Heart left ventricle (tissue), 13 donors: ENCODE data around the gene SH2D4B.

Source experiments
- POLR2A ChIP-seq, 2 donors: fragments of 450-650 bp; IDR thresholded peaks; one replicate each; pipeline ENCODE4 v1.6.1; 2017; ENCODE audit warnings: antibody characterized with exemption in 2 of 2, mild to moderate bottlenecking in 2 of 2, moderate library complexity in 2 of 2
- TF ChIP-seq, protein P1 (sequence below), 12 donors: fragments of 200-600 bp; sonication (generic) in 4 of 12; IDR thresholded peaks; one replicate each; pipeline versions ENCODE4 v1.5.0 to v1.8.0; 2018 to 2022; ENCODE audit warnings: antibody characterized with exemption in 12 of 12, mild to moderate bottlenecking in 5 of 12
- donor health status: ischemic (EF 13 %, LVEDD 7.1; RV severe dilation, severe dysfunction).
- donor health status: DM: no; HTN: yes; CAD: no.
- donor health status: DM: no; HTN: no; CAD: no.
- donor health status: ischemic (EF 25% LVEDD 6.9; RV normal size, moderate dysfunction).
- donor health status: ischemic (EF 25% LVEDD 5.7; RV mildly dilated, moderate dysfunction).
- donor health status: ischemic (EF 35%, LVEDD 5.7; RV mildly dilated, moderate dysfunction).
- donor health status: nonischemic (EF 11% LVEDD 7.7; RV severe dilation, severe dysfunction).
- donor health status: DM: yes; HTN: yes; CAD: no.
- donor health status: PGD.
- donor health status: ischemic (EF 29% LVEDD 5.4; RV normal size, mild dysfunction).
- donor health status: nonischemic (EF 23%, LVEDD 6.1; RV moderate dilation, normal function).

DNA sequence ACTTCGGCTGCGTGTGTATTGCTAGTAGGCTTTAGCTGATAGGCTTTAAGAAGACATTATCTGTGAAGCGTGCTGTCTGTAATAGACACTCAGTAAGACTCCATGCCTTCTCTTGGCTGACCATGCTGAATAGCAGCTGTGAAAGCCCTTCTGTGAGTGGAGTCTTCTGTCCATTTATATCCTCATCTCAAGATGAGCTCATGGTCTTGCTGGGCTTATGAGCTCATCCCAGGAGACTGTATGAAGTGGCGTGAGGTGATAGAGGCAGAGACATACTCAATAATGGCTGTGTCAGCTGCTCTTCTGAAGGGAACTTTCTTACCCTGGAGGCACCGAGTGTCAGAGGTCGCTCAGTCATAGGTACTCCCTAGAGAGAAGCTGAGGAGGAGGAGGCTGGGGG, 111.5 kb downstream of the SH2D4B start:
- TF ChIP-seq, protein P1, sequence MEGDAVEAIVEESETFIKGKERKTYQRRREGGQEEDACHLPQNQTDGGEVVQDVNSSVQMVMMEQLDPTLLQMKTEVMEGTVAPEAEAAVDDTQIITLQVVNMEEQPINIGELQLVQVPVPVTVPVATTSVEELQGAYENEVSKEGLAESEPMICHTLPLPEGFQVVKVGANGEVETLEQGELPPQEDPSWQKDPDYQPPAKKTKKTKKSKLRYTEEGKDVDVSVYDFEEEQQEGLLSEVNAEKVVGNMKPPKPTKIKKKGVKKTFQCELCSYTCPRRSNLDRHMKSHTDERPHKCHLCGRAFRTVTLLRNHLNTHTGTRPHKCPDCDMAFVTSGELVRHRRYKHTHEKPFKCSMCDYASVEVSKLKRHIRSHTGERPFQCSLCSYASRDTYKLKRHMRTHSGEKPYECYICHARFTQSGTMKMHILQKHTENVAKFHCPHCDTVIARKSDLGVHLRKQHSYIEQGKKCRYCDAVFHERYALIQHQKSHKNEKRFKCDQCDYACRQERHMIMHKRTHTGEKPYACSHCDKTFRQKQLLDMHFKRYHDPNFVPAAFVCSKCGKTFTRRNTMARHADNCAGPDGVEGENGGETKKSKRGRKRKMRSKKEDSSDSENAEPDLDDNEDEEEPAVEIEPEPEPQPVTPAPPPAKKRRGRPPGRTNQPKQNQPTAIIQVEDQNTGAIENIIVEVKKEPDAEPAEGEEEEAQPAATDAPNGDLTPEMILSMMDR (IDR thresholded peaks at IDR 0.05), result no peak
- TF ChIP-seq POLR2A (IDR thresholded peaks at IDR 0.05), result no peak
